T-helper 1 cell treated with Interleukin-12 subunit alpha and Interleukin-12 subunit beta and Interleukin-4 antibody, amounts not matched to agents 30 μg/mL and 1 μg/mL, for 36 hours (primary cell): ENCODE data around the gene MAP3K5.
"Not testable (repeated sequence)": the region's sequence is repeated elsewhere in the genome, so short reads cannot be mapped to it uniquely, and the experiment has no call there.

Experiments used
- H3K27ac Mint-ChIP-seq: one replicate; pipeline ENCODE4 v1.8.0; 2021; ENCODE audit warnings: mild to moderate bottlenecking, mixed read lengths
- H3K27me3 Mint-ChIP-seq: one replicate; pipeline ENCODE4 v1.8.0; 2021; ENCODE audit warnings: low read depth, mixed read lengths
- H3K36me3 Mint-ChIP-seq: one replicate; pipeline ENCODE4 v1.8.0; 2021; ENCODE audit warnings: low read depth, mixed read lengths
- H3K4me1 Mint-ChIP-seq: one replicate; pipeline ENCODE4 v1.8.0; 2021; ENCODE audit warnings: low read depth, mixed read lengths
- H3K4me3 Mint-ChIP-seq: one replicate; pipeline ENCODE4 v1.8.0; 2021; ENCODE audit warnings: mild to moderate bottlenecking, moderate library complexity, mixed read lengths
- H3K9me3 Mint-ChIP-seq: one replicate; pipeline ENCODE4 v1.8.0; 2021; ENCODE audit warnings: mixed read lengths

Gene MAP3K5

GRCh38 chr6:136771306-136771705 lies 21.0 kb downstream of the MAP3K5 start:
- Mint-ChIP-seq H3K9me3 (no peaks in the 10 kb centered on the region), H3K27me3 (no peaks in the 10 kb centered on the region), H3K36me3 (peaks cover 16% of the 10 kb centered on the region), H3K27ac (no peak overlapping the region), H3K4me3 (no peak overlapping the region), H3K4me1 (peaks cover 49% of the 10 kb centered on the region)

DNA sequence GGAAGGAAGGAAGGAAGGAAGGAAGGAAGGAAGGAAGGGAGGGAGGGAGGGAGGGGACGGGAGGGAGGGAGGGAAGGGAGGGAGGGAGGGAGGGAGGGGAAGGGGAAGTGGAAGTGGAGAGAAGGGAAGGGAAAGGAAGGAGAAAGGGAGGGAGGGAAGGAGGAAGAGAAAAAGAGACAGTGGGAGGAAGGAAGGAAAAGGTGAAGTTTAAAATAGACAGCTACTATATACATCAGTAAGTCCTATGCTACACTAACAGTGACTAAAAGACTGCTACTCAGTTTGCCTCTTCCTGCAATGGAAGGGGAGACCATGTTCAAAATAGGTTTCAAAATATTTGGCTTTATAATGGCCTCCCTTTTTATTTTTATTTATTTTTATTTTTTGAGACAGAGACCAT lies 22.5 kb downstream of the MAP3K5 start:
- H3K27me3 Mint-ChIP-seq, result no peaks in the 10 kb centered on the region
- no peaks in the 10 kb centered on the region for H3K9me3 Mint-ChIP-seq
- H3K36me3 Mint-ChIP-seq, result peaks cover 11% of the 10 kb centered on the region
- H3K27ac Mint-ChIP-seq, result no peak overlapping the region
- H3K4me1 Mint-ChIP-seq, result peaks cover 51% of the 10 kb centered on the region
- H3K4me3 Mint-ChIP-seq, result no peak overlapping the region

GRCh38 chr6:136769124-136769523 lies 23.2 kb downstream of the MAP3K5 start:
- H3K27me3 Mint-ChIP-seq, result no peaks in the 10 kb centered on the region
- peaks cover 9% of the 10 kb centered on the region for H3K36me3 Mint-ChIP-seq
- no peaks in the 10 kb centered on the region for H3K9me3 Mint-ChIP-seq
- no peak overlapping the region for H3K27ac Mint-ChIP-seq
- peaks cover 51% of the 10 kb centered on the region for H3K4me1 Mint-ChIP-seq
- H3K4me3 Mint-ChIP-seq, result no peak overlapping the region

DNA sequence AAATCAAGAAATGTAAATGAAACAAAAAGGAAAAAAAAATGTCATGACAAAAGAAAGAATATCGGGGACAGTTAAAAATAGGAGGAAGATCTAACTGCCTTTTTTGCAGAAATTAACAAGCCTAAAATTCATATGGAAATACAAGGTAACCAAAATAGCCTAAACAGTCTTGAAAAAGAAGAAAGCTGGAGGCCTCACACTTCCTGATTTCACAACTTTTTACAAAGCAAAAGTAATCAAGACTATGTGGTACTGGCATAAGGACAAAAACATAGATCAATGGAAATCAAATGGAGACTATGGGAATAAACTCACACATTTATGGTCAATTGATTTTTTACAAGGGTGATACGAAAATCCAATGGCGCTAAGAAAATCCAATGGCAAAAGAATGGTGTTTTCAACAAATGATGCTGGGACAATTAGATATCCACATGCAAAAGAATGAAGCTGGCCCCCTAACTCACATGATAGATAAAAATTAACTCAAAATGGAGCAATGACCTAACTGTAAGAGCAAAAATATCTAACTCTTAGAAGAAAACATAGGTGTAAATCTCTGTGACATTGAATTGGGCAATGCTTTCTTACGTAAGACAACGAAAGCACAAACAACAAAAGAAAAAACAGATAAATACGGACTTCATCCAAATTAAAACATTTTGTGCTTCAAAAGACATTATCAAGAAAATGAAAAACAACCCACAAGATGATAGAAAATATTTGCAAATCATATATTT lies 24.5 kb downstream of the MAP3K5 start:
- H3K27ac Mint-ChIP-seq, result peak overlapping the region; percentile 32
- H3K36me3 Mint-ChIP-seq, result peaks cover 2% of the 10 kb centered on the region
- no peaks in the 10 kb centered on the region for H3K9me3 Mint-ChIP-seq
- H3K4me1 Mint-ChIP-seq, result peaks cover 54% of the 10 kb centered on the region
- peak overlapping the region; percentile 36 for H3K4me3 Mint-ChIP-seq
- no peaks in the 10 kb centered on the region for H3K27me3 Mint-ChIP-seq

GRCh38 chr6:136767103-136767502 lies 25.2 kb downstream of the MAP3K5 start:
- peak overlapping the region; percentile 36 for H3K4me3 Mint-ChIP-seq
- peak overlapping the region; percentile 21 for H3K27ac Mint-ChIP-seq
- peaks cover 57% of the 10 kb centered on the region for H3K4me1 Mint-ChIP-seq

GRCh38 chr6:136766274-136766673 lies 26.0 kb downstream of the MAP3K5 start:
- Mint-ChIP-seq H3K9me3 (no peaks in the 10 kb centered on the region), H3K27me3 (no peaks in the 10 kb centered on the region), H3K4me1 (peaks cover 65% of the 10 kb centered on the region), H3K36me3 (peaks cover 2% of the 10 kb centered on the region), H3K4me3 (no peak overlapping the region), H3K27ac (no peak overlapping the region)

More at GRCh38 chr6:136767103-136767502, 25.2 kb downstream of the MAP3K5 start:
- Mint-ChIP-seq H3K36me3 (peaks cover 2% of the 10 kb centered on the region), H3K9me3 (no peaks in the 10 kb centered on the region), H3K27me3 (no peaks in the 10 kb centered on the region)

DNA sequence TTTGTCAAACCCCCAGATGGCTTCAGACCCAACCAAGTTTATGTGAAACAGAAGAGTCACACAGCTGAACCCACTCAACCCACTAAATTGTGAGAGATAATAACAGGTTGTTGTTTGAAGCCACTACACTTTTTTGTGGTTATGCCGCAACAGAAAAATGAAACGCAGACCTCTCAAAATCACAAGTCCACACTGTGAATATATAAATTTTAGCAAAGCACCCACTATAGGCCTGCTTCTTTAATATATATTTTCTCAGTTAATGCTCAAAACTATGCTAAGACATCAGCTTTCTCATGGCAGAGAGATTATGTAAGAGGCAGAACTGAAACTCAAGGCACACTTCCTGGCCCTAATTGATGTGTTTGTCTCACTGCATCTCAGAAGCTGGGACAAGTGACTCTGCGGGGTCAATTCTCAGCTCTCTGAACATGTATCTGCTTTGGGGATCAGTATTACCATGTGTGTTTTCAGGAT lies 27.7 kb downstream of the MAP3K5 start:
- Mint-ChIP-seq H3K9me3 (no peaks in the 10 kb centered on the region), H3K27ac (peak overlapping the region; percentile 67), H3K4me3 (peak overlapping the region; percentile 27), H3K4me1 (peaks cover 73% of the 10 kb centered on the region), H3K36me3 (peaks cover 5% of the 10 kb centered on the region), H3K27me3 (no peaks in the 10 kb centered on the region)

DNA sequence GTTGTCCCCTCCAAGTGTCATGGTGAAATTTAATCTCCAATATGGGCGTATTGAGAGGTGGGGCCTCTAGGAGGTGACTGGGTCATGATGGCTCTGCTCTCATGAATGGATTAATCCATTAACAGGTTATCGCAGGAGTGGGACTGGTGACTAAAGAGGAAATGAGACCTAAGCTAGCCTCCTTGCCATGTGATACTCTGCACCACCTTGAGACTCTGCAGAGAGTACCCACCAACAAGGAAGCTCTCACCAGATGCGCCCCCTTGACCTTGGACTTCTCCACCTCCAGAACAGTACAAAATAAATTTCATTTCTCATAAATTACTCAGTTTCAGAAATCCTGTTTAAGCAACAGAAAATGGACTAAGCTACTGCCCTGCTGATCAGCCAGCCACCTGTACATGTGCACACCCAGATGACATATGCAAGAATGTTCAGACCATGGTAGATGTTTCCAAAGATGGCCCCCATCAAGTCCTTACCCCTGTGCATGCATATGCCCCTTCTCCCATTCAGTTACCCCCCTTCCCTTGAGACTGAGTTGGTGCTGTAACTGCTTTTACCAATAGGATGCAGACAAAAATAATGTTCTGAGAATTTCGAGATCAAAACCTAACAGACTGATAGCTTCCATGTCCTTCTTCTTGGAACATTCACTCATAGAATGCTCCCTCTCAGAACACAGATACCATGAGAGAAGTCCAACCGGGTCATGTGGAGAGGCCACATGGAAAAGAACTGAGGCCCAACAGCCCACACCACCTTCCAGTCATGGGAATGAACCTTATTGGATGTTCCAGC lies 28.4 kb downstream of the MAP3K5 start:
- Mint-ChIP-seq H3K36me3 (peaks cover 5% of the 10 kb centered on the region), H3K9me3 (no peaks in the 10 kb centered on the region), H3K4me3 (peak overlapping the region; percentile 24), H3K27ac (peak overlapping the region; percentile 67), H3K27me3 (no peaks in the 10 kb centered on the region), H3K4me1 (peaks cover 68% of the 10 kb centered on the region)

DNA sequence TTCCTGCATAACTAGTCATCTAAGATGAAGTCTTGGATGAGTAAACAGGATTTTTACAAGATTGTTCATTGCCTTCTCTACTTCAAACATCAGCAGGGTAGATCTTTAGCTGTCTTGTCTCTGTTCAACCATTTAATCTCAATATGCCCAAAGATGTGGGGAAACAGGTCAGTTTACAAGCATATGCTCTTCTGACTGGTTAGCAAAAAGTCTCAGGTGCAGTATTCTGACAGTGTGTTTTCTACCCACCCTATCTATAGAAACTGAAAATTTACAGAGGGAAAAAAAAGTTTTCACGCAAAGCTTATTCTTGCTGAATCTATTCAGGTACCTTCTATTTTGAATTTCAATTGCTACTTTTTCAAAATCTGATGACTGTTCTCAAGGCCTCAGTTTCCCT lies 29.0 kb downstream of the MAP3K5 start:
- no peaks in the 10 kb centered on the region for H3K27me3 Mint-ChIP-seq
- H3K36me3 Mint-ChIP-seq, result peaks cover 5% of the 10 kb centered on the region
- H3K27ac Mint-ChIP-seq, result peak overlapping the region; percentile 37
- peak overlapping the region; percentile 40 for H3K4me3 Mint-ChIP-seq
- peaks cover 69% of the 10 kb centered on the region for H3K4me1 Mint-ChIP-seq
- H3K9me3 Mint-ChIP-seq, result no peaks in the 10 kb centered on the region

GRCh38 chr6:136762022-136762975 lies 30.0 kb downstream of the MAP3K5 start:
- H3K27ac Mint-ChIP-seq, result peak overlapping the region; percentile 51
- H3K4me1 Mint-ChIP-seq, result peaks cover 62% of the 10 kb centered on the region
- H3K36me3 Mint-ChIP-seq, result peaks cover 5% of the 10 kb centered on the region
- H3K9me3 Mint-ChIP-seq, result no peaks in the 10 kb centered on the region
- no peaks in the 10 kb centered on the region for H3K27me3 Mint-ChIP-seq
- H3K4me3 Mint-ChIP-seq, result peak overlapping the region; percentile 67

DNA sequence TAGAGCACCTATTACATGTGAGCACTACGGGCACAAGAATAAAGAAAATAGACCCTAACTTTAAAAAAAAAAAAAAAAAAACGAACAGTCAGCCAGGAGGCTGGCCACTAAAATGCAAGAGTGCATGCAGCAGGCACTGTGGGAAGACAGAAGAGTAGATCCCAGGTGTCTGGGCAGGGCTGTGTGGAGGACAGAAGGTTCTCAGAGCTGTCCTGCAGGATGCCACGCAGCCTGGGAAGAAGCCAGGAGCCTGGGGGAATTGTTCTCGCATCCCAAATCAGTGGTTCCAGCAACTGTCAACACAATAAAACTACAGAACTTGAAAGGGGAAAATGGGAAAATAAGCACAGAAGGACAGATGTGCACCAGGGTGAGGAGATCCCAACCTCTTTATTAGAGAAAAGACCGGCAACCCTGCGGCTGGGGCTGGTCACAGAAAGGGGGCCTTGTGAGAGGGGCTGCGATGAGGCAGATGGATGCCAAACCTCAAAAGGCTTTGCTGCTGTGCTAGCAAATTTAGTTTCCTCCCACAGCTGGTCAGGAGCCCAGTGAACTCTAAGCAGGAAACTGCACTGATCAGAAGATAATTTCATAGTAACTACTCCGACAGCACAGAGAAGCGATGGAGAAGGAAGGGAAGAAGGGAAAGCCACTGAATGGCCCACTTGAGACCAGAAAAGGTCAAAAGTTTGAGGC lies 30.9 kb downstream of the MAP3K5 start:
- H3K4me1 Mint-ChIP-seq, result peaks cover 67% of the 10 kb centered on the region
- peak overlapping the region; percentile 67 for H3K4me3 Mint-ChIP-seq
- no peaks in the 10 kb centered on the region for H3K9me3 Mint-ChIP-seq
- peaks cover 10% of the 10 kb centered on the region for H3K36me3 Mint-ChIP-seq
- peak overlapping the region; percentile 51 for H3K27ac Mint-ChIP-seq
- H3K27me3 Mint-ChIP-seq, result no peaks in the 10 kb centered on the region

DNA sequence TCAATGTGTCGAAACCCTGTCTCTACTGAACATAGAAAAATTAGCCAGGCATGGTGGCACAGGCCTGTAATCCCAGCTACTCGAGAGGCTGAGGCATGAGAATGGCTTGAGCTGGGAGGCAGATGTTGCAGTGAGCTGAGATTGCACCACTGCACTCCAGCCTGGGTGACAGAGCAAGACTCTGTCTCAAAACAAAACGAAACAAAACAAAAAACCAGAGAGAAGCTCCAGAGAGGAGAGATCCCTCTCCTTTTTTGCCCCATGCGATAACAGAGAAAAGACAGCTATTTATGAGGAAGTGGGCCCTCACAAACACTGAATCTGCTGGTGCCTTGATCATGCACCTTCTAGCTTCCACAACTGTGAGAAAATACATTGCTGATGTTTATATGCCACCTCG lies 31.5 kb downstream of the MAP3K5 start:
- H3K9me3 Mint-ChIP-seq, H3K27me3 Mint-ChIP-seq: not testable (repeated sequence)
- peaks cover 67% of the 10 kb centered on the region for H3K4me1 Mint-ChIP-seq
- peak overlapping the region; percentile 51 for H3K27ac Mint-ChIP-seq
- H3K4me3 Mint-ChIP-seq, result peak overlapping the region; percentile 67
- peaks cover 14% of the 10 kb centered on the region for H3K36me3 Mint-ChIP-seq

DNA sequence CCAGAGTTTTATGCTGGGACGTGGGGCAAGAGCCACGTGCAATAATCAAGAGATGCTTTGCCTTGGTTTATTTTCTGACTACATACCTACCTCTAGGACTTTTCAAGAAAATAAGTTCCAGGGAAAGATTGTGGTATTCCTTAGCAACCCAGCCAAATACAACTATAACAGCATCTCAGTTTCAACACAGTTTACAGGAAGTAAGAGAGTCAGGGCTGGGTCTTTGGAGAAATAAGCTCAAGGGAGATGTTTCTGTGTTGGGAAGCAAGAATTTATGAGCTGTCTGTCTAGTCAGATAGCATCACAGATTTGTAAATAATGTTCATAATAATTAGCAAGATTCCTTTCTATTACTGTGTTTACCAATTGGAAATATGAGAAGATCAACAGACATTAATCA lies 35.1 kb downstream of the MAP3K5 start:
- peaks cover 68% of the 10 kb centered on the region for H3K4me1 Mint-ChIP-seq
- no peaks in the 10 kb centered on the region for H3K9me3 Mint-ChIP-seq
- H3K4me3 Mint-ChIP-seq, result no peak overlapping the region
- H3K27me3 Mint-ChIP-seq, result no peaks in the 10 kb centered on the region
- peaks cover 17% of the 10 kb centered on the region for H3K36me3 Mint-ChIP-seq
- peak overlapping the region; percentile 49 for H3K27ac Mint-ChIP-seq
